NCI-H1092 treated with DMSO at 0.1 percent for 48 hours (cell line): ENCODE measurements around the gene SCN4B.
A peak's percentile ranks its signal among the peaks of the same experiment; 100 is the strongest.

ENCODE experiments used
- DNase-seq: peaks from one replicate; lab custom pipeline; 2025; lab: John Stamatoyannopoulos, UW

Gene SCN4B

GRCh38 chr11:118129471-118130172, 23.0 kb downstream of the SCN4B start:
- DNase-seq: no peak

GRCh38 chr11:118128721-118129470, 23.7 kb downstream of the SCN4B start:
- no peak for DNase-seq

GRCh38 chr11:118128310-118128709, 24.3 kb downstream of the SCN4B start:
- no peak for DNase-seq

GRCh38 chr11:118126082-118126838, 26.4 kb downstream of the SCN4B start:
- no peak for DNase-seq

- DNase-seq: peak; percentile 21
Observed at GRCh38 chr11:118124929-118125535, 27.6 kb downstream of the SCN4B start.

GRCh38 chr11:118120793-118121192, 31.8 kb downstream of the SCN4B start:
- DNase-seq: no peak

GRCh38 chr11:118117790-118118601, 34.6 kb downstream of the SCN4B start:
- no peak for DNase-seq

- DNase-seq: no peak
Observed at GRCh38 chr11:118115048-118115447, 37.6 kb downstream of the SCN4B start.

GRCh38 chr11:118114266-118114665, 38.4 kb downstream of the SCN4B start:
- DNase-seq: no peak

GRCh38 chr11:118112711-118113430, 39.8 kb downstream of the SCN4B start:
- no peak for DNase-seq

- DNase-seq: no peak
Observed at GRCh38 chr11:118111744-118112035, 40.9 kb downstream of the SCN4B start.

- DNase-seq: no peak
Observed at GRCh38 chr11:118111019-118111743, 41.4 kb downstream of the SCN4B start.

- no peak for DNase-seq
Observed at GRCh38 chr11:118109231-118109630, 43.4 kb downstream of the SCN4B start.

GRCh38 chr11:118108513-118108912, 44.1 kb downstream of the SCN4B start:
- no peak for DNase-seq

- DNase-seq: no peak
Observed at GRCh38 chr11:118106789-118107335, 45.8 kb downstream of the SCN4B start.

GRCh38 chr11:118105657-118106305, 46.8 kb downstream of the SCN4B start:
- DNase-seq: no peak

GRCh38 chr11:118104491-118104890, 48.1 kb downstream of the SCN4B start:
- no peak for DNase-seq

GRCh38 chr11:118102721-118103261, 49.8 kb downstream of the SCN4B start:
- no peak for DNase-seq

GRCh38 chr11:118100691-118101232, 51.9 kb downstream of the SCN4B start:
- DNase-seq: no peak
